Peyer's patch (tissue), 4 donors: ENCODE data around the gene ADAMTS4. TPM values are rescaled to one million over a fixed set of nuclear protein-coding genes. Genes with fewer than 3 reads are reported as not detected.

Source experiments
- DNase-seq, 3 donors: peaks; one replicate each; pipeline ENCODE4 v3.0.0-alpha.2; 2017 to 2019
- H3K27ac ChIP-seq, 4 donors: fragments of 200-600 bp; sonication (generic); one replicate each; pipeline ENCODE4 v1.5.1; 2016 to 2019
- H3K27me3 ChIP-seq, 2 donors: fragments of 200-600 bp; sonication (generic); one replicate each; pipeline ENCODE4 v1.5.1; 2019
- H3K36me3 ChIP-seq, 3 donors: fragments of 200-600 bp; sonication (generic); one replicate each; pipeline ENCODE4 v1.5.1; 2016 to 2019
- H3K4me1 ChIP-seq, 4 donors: fragments of 200-600 bp; sonication (generic); one replicate each; pipeline ENCODE4 v1.5.1; 2016 to 2019
- H3K4me3 ChIP-seq, 4 donors: fragments of 200-600 bp; sonication (generic); 1 replicate in 3 of 4; 2 replicates in 1 of 4; pipeline ENCODE4 v1.5.1; 2016 to 2019; ENCODE audit warnings: mild to moderate bottlenecking in 1 of 4
- H3K9me3 ChIP-seq, 4 donors: fragments of 200-600 bp; sonication (generic); one replicate each; pipeline ENCODE4 v1.5.1; 2016 to 2019; ENCODE audit warnings: mild to moderate bottlenecking in 1 of 4
- CTCF ChIP-seq, 6 experiments: fragments of 450-650 bp in 4 of 6; fragments of 200-600 bp in 2 of 6; sonication (generic) in 1 of 6; IDR thresholded peaks; one replicate each; pipeline ENCODE4 v1.5.1; 2017 to 2019; ENCODE audit warnings: antibody characterized with exemption in 6 of 6, mild to moderate bottlenecking in 3 of 6, moderate library complexity in 1 of 6
- POLR2A ChIP-seq, 2 donors: fragments of 450-650 bp; IDR thresholded peaks; one replicate each; pipeline ENCODE4 v1.5.1; 2017; ENCODE audit warnings: antibody characterized with exemption in 2 of 2, mild to moderate bottlenecking in 2 of 2, moderate library complexity in 2 of 2
- total RNA-seq, 4 donors: library from RNA; depleted of rRNA; stranded (reverse); fragments of >200 nt; gene quantifications; one replicate each; pipeline ENCODE4 v1.1.0, GENCODE V29; 2016

Gene ADAMTS4
- total RNA-seq, 4 donors from 2014 or later: 0.18 to 65.2 (median 1.9) TPM

- H3K9me3 ChIP-seq: no peaks in the 10 kb centered on the region
- DNase-seq: no peak
- no peaks in the 10 kb centered on the region for H3K27me3 ChIP-seq
- TF ChIP-seq CTCF (IDR thresholded peaks at IDR 0.05) (no peak), POLR2A (IDR thresholded peaks at IDR 0.05) (no peak)
- peaks cover 0 to 59% (median 0%) of the 10 kb centered on the region in 3 donors for H3K36me3 ChIP-seq
- H3K4me3 ChIP-seq: no peak overlapping the region
- H3K4me1 ChIP-seq: peaks cover 3 to 26% (median 8%) of the 10 kb centered on the region in 4 donors
- H3K27ac ChIP-seq: peak overlapping the region in 2 of 4 donors; percentile 47 to 51
These were observed 25.1 kb downstream of the ADAMTS4 start for GRCh38 chr1:161173711-161174110.

GRCh38 chr1:161172776-161173376 lies 26.0 kb downstream of the ADAMTS4 start:
- TF ChIP-seq CTCF (IDR thresholded peaks at IDR 0.05) (no peak), POLR2A (IDR thresholded peaks at IDR 0.05) (no peak)

GRCh38 chr1:161172349-161172748 lies 26.5 kb downstream of the ADAMTS4 start:
- peaks cover 0 to 59% (median 0%) of the 10 kb centered on the region in 3 donors for H3K36me3 ChIP-seq
- TF ChIP-seq CTCF (IDR thresholded peaks at IDR 0.05): no peak
- no peak for TF ChIP-seq POLR2A (IDR thresholded peaks at IDR 0.05)
- H3K27ac ChIP-seq: peak overlapping the region in 1 of 4 donors; percentile 47
- no peak overlapping the region for H3K4me3 ChIP-seq
- no peaks in the 10 kb centered on the region for H3K9me3 ChIP-seq
- DNase-seq: no peak
- H3K4me1 ChIP-seq: peaks cover 3 to 29% (median 8%) of the 10 kb centered on the region in 4 donors
- H3K27me3 ChIP-seq: no peaks in the 10 kb centered on the region

More at GRCh38 chr1:161172776-161173376, 26.0 kb downstream of the ADAMTS4 start:
- DNase-seq: no peak
- Histone ChIP-seq H3K36me3 (peaks cover 0 to 59% (median 0%) of the 10 kb centered on the region in 3 donors), H3K4me3 (no peak overlapping the region), H3K4me1 (peaks cover 3 to 26% (median 8%) of the 10 kb centered on the region in 4 donors), H3K27ac (peak overlapping the region in 1 of 4 donors; percentile 47), H3K9me3 (no peaks in the 10 kb centered on the region), H3K27me3 (no peaks in the 10 kb centered on the region)

- TF ChIP-seq CTCF (IDR thresholded peaks at IDR 0.05) (no peak), POLR2A (IDR thresholded peaks at IDR 0.05) (no peak)
- Histone ChIP-seq H3K27ac (no peak overlapping the region), H3K4me3 (no peak overlapping the region), H3K4me1 (peaks cover 3 to 35% (median 8%) of the 10 kb centered on the region in 4 donors), H3K27me3 (no peaks in the 10 kb centered on the region), H3K9me3 (no peaks in the 10 kb centered on the region), H3K36me3 (peaks cover 0 to 59% (median 0%) of the 10 kb centered on the region in 3 donors)
- DNase-seq: no peak
These were observed 27.2 kb downstream of the ADAMTS4 start for GRCh38 chr1:161171696-161172095.

GRCh38 chr1:161171191-161171590 lies 27.7 kb downstream of the ADAMTS4 start:
- no peak for DNase-seq
- Histone ChIP-seq H3K9me3 (no peaks in the 10 kb centered on the region), H3K4me1 (peaks cover 1 to 31% (median 4%) of the 10 kb centered on the region in 4 donors), H3K27me3 (no peaks in the 10 kb centered on the region), H3K4me3 (no peak overlapping the region), H3K36me3 (peaks cover 0 to 59% (median 0%) of the 10 kb centered on the region in 3 donors), H3K27ac (no peak overlapping the region)
- TF ChIP-seq POLR2A (IDR thresholded peaks at IDR 0.05): no peak
- no peak for TF ChIP-seq CTCF (IDR thresholded peaks at IDR 0.05)
